WERI-Rb-1 (cell line): ENCODE data around the gene DCC.

Experiments used
- DNase-seq: peaks from one replicate; pipeline ENCODE4 v3.0.0-alpha.2; 2020
- H3K27ac ChIP-seq: fragments of 250-450 bp; sonication (Bioruptor Pico); 2 replicates; pipeline ENCODE4 v1.5.1; 2020; ENCODE audit warnings: mild to moderate bottlenecking, moderate library complexity
- H3K27me3 ChIP-seq: fragments of 250-450 bp; sonication (Bioruptor Pico); 2 replicates; pipeline ENCODE4 v1.5.1; 2021; ENCODE audit warnings: mild to moderate bottlenecking, low read depth, moderate library complexity; ENCODE audit not compliant: insufficient read depth, severe bottlenecking
- H3K36me3 ChIP-seq: fragments of 250-450 bp; sonication (Bioruptor Pico); 2 replicates; pipeline ENCODE4 v1.5.1; 2020; ENCODE audit warnings: mild to moderate bottlenecking, moderate library complexity
- H3K4me3 ChIP-seq: 2 replicates; pipeline ENCODE4 v1.5.1; 2011; ENCODE audit warnings: low read depth, mild to moderate bottlenecking, control low read depth, low read length
- H3K9me3 ChIP-seq: fragments of 250-450 bp; sonication (Bioruptor Pico); 2 replicates; pipeline ENCODE4 v1.5.1; 2021; ENCODE audit warnings: mild to moderate bottlenecking, moderate library complexity; ENCODE audit not compliant: severe bottlenecking
- TF ChIP-seq, protein P1 (sequence below): IDR thresholded peaks from 2 replicates; pipeline ENCODE4 v1.5.1; 2011; ENCODE audit warnings: low read depth, mild to moderate bottlenecking, control low read depth, inconsistent platforms, low read length

Gene DCC

DNA sequence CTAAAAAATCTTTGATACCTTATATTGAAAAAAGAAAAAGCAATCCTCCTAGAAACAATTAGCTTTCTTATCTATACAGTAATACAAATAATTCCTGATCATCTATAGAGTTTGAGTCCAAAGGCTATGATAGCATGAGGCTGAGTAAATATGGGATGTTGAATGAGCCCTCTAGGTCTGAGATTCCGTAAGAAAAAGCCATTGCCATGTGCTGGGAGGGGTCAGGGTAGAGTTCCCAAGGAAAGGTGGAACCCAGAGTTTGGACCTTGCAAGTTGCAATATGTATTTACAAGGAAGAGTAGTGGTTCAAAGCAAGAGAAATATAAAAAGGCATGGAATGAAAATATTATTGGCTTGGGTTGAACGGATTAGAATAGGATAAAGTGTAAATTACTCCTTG lies 178.1 kb downstream of the DCC start:
- Histone ChIP-seq H3K9me3 (no peaks in the 10 kb centered on the region), H3K27ac (no peak overlapping the region), H3K4me3 (no peak overlapping the region), H3K36me3 (no peaks in the 10 kb centered on the region), H3K27me3 (no peaks in the 10 kb centered on the region)
- no peak for DNase-seq
- TF ChIP-seq, protein P1, sequence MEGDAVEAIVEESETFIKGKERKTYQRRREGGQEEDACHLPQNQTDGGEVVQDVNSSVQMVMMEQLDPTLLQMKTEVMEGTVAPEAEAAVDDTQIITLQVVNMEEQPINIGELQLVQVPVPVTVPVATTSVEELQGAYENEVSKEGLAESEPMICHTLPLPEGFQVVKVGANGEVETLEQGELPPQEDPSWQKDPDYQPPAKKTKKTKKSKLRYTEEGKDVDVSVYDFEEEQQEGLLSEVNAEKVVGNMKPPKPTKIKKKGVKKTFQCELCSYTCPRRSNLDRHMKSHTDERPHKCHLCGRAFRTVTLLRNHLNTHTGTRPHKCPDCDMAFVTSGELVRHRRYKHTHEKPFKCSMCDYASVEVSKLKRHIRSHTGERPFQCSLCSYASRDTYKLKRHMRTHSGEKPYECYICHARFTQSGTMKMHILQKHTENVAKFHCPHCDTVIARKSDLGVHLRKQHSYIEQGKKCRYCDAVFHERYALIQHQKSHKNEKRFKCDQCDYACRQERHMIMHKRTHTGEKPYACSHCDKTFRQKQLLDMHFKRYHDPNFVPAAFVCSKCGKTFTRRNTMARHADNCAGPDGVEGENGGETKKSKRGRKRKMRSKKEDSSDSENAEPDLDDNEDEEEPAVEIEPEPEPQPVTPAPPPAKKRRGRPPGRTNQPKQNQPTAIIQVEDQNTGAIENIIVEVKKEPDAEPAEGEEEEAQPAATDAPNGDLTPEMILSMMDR: no peak

GRCh38 chr18:52519021-52519420 lies 179.0 kb downstream of the DCC start:
- Histone ChIP-seq H3K27me3 (no peaks in the 10 kb centered on the region), H3K27ac (no peak overlapping the region), H3K9me3 (no peaks in the 10 kb centered on the region), H3K4me3 (no peak overlapping the region), H3K36me3 (no peaks in the 10 kb centered on the region)
- TF ChIP-seq, protein P1: no peak
- no peak for DNase-seq

GRCh38 chr18:52523566-52523965 lies 183.6 kb downstream of the DCC start:
- TF ChIP-seq, protein P1: no peak
- no peak overlapping the region for H3K4me3 ChIP-seq
- no peak overlapping the region for H3K27ac ChIP-seq
- no peaks in the 10 kb centered on the region for H3K9me3 ChIP-seq
- no peaks in the 10 kb centered on the region for H3K27me3 ChIP-seq
- H3K36me3 ChIP-seq: no peaks in the 10 kb centered on the region
- no peak for DNase-seq

- Histone ChIP-seq H3K4me3 (no peak overlapping the region), H3K9me3 (peaks cover 3% of the 10 kb centered on the region), H3K27ac (no peak overlapping the region), H3K27me3 (no peaks in the 10 kb centered on the region), H3K36me3 (no peaks in the 10 kb centered on the region)
- TF ChIP-seq, protein P1: no peak
- no peak for DNase-seq
These were observed 191.8 kb downstream of the DCC start for GRCh38 chr18:52531836-52532235.

DNA sequence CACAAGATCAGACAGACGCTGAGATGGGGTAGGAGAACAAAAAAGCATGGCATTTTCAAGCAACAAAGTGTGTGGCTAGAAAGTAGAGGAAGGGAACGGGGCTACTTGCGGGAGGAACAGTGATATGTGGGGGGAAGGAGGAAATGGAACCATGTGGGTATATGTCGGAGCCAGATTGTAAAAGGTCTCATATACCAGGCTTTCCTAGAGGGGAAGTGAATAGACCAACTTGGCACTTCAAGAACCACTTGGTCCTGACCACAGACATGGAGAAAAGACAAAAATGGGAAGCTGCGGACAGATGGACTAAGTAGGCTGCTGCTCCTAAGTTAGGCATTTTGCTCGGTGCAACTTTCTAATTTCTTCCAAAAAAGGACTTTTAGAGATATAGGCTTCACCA lies 196.0 kb downstream of the DCC start:
- DNase-seq: no peak
- TF ChIP-seq, protein P1: no peak
- peaks cover 3% of the 10 kb centered on the region for H3K9me3 ChIP-seq
- no peak overlapping the region for H3K27ac ChIP-seq
- no peaks in the 10 kb centered on the region for H3K36me3 ChIP-seq
- no peaks in the 10 kb centered on the region for H3K27me3 ChIP-seq
- no peak overlapping the region for H3K4me3 ChIP-seq

- no peak for DNase-seq
- no peaks in the 10 kb centered on the region for H3K27me3 ChIP-seq
- H3K36me3 ChIP-seq: no peaks in the 10 kb centered on the region
- no peak overlapping the region for H3K4me3 ChIP-seq
- H3K27ac ChIP-seq: no peak overlapping the region
- H3K9me3 ChIP-seq: peaks cover 3% of the 10 kb centered on the region
- TF ChIP-seq, protein P1: no peak
These were observed 197.3 kb downstream of the DCC start for GRCh38 chr18:52537261-52537660.
